ENCODE measurements around the gene SNX2.
"Not testable (repeated sequence)": the region's sequence is repeated elsewhere in the genome, so short reads cannot be mapped to it uniquely, and the experiment has no call there.

SNX2 gene

GRCh38 chr5:122844136-122844909 lies 69.4 kb downstream of the SNX2 start:
- peak; percentile 23 for DNase-seq (ENCODE audit: low read depth)

GRCh38 chr5:122844910-122845228 lies 70.0 kb downstream of the SNX2 start:
- no peak for DNase-seq (ENCODE audit: low read depth)

- DNase-seq (ENCODE audit: low read depth), result peak; percentile 69
Observed at GRCh38 chr5:122845229-122846050, 70.6 kb downstream of the SNX2 start, which contains the start of gene SNX24. SNX24 (plus strand) TSS chr5:122845613; CDS start chr5:122845634, 21 bp downstream.

GRCh38 chr5:122846051-122846550 lies 71.2 kb downstream of the SNX2 start:
- peak; percentile 87 for DNase-seq (ENCODE audit: low read depth)

GRCh38 chr5:122847687-122848081 lies 72.8 kb downstream of the SNX2 start:
- no peak for DNase-seq (ENCODE audit: low read depth)

GRCh38 chr5:122849771-122850170 lies 74.9 kb downstream of the SNX2 start:
- DNase-seq (ENCODE audit: low read depth), result peak; percentile 72

GRCh38 chr5:122857538-122857937 lies 82.7 kb downstream of the SNX2 start:
- not testable (repeated sequence) for DNase-seq (ENCODE audit: low read depth)

GRCh38 chr5:122858451-122858850 lies 83.6 kb downstream of the SNX2 start:
- DNase-seq (ENCODE audit: low read depth), result peak; percentile 51

- no peak for DNase-seq (ENCODE audit: low read depth)
Observed at GRCh38 chr5:122863240-122863639, 88.4 kb downstream of the SNX2 start.

GRCh38 chr5:122863721-122864120 lies 88.8 kb downstream of the SNX2 start:
- DNase-seq (ENCODE audit: low read depth), result no peak

GRCh38 chr5:122864400-122864799 lies 89.5 kb downstream of the SNX2 start:
- no peak for DNase-seq (ENCODE audit: low read depth)

GRCh38 chr5:122864842-122865241 lies 90.0 kb downstream of the SNX2 start:
- DNase-seq (ENCODE audit: low read depth), result no peak

GRCh38 chr5:122870219-122870856 lies 95.5 kb downstream of the SNX2 start:
- DNase-seq (ENCODE audit: low read depth), result peak; percentile 59

- no peak for DNase-seq (ENCODE audit: low read depth)
Observed at GRCh38 chr5:122871661-122872060, 96.8 kb downstream of the SNX2 start.

- DNase-seq (ENCODE audit: low read depth), result peak; percentile 35
Observed at GRCh38 chr5:122874179-122874875, 99.4 kb downstream of the SNX2 start.

- no peak for DNase-seq (ENCODE audit: low read depth)
Observed at GRCh38 chr5:122877518-122877917, 102.6 kb downstream of the SNX2 start.

GRCh38 chr5:122879076-122879475 lies 104.2 kb downstream of the SNX2 start:
- DNase-seq (ENCODE audit: low read depth), result no peak

All from amniotic epithelial cell (primary cell).